ENCODE data around the gene CBX8.

Gene CBX8

DNA sequence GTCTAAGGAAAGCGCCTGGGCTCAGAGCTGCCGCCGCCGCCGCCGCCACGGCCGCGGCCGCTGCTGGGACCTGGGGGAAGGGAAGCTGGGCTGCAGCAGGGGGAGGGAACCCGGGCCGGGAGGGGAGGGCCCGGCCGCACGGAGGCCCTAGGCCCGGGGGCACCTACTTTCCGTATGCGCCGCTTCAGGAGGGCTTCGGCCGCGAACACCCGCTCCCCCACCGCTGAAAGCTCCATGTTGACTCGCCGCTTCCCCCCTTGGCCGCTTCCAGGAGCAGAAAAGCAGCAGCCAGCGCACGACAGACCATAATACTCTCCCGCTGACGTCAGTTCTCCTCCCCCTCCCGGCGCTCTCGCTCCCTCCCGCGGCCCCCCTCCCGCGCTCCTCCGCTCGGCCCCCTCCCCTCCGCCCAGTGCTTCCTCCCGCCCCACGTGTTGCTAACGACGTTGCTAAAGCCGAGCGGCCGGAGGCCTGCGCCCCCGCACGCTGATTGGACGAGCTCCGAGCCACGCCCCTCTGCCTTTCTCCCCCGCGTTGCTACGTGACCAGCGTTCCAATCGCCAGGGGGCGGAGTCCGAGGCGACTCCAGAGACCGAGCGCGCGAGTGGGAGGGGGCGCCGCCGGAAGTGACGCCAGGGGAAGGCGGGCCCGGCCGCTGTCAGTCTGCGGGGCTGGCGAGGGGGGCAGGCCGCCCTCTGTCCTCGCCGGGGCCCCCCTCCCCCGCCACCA lies at the start of gene CBX8:
CBX8 (minus strand) TSS at position 315 of the 729 bp plus-strand sequence; CDS start at position 236, 79 bp downstream.
- peak; percentile 99 for DNase-seq

DNA sequence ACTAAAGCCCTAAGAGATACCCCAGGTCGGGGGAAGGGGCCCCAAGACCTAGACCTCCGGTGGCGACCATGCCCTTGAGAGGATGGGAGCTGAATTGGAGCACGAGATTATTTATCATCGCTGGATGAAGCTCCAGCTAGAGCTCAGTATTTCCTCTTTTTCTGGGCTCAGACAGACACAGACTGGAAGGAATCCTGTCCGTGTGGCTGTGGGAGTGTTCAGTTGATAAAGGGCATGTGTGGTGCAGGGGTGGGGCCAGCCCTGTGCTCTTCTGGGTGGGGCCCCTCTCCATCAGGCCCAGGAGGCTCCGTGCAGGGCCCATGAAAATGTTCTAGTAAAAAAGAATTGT lies 48.7 kb upstream of the CBX8 start:
- no peak for DNase-seq

DNA sequence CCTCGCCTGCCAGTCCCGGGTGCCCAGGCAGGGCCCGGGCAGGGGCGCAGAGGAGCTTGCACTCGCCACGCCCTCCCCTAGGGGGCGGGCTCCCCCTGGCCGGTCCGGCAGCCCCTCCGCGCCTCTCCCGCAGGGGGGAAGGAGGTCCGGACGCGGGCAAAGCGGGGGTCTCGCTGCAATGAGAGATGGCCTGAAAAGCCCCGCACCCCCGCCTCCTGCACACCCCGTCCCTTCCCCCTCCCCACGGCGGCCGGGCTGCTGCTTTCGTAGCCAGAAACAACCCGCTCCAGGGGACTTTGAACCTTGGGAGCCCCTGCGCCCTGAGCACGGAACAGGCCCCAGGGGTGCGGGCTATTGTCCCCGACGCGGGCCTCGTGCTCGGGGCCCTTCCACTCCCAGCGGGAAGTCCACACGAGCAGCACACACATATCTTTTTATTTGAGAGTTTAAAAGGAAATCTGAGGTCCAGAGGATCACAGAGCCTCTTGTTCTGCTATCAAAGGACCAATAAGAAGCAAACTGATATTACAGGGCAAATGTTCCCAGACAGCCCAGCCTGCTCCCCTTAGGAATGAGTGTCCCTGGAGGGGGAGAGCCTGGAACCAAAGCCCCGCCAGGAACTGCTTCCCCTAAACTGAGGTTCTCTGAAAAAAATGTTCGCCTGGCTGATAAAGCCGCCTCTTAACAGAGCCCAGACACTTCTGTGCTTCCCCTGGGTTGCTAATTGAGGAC lies 48.2 kb upstream of the CBX8 start:
- DNase-seq: no peak

DNA sequence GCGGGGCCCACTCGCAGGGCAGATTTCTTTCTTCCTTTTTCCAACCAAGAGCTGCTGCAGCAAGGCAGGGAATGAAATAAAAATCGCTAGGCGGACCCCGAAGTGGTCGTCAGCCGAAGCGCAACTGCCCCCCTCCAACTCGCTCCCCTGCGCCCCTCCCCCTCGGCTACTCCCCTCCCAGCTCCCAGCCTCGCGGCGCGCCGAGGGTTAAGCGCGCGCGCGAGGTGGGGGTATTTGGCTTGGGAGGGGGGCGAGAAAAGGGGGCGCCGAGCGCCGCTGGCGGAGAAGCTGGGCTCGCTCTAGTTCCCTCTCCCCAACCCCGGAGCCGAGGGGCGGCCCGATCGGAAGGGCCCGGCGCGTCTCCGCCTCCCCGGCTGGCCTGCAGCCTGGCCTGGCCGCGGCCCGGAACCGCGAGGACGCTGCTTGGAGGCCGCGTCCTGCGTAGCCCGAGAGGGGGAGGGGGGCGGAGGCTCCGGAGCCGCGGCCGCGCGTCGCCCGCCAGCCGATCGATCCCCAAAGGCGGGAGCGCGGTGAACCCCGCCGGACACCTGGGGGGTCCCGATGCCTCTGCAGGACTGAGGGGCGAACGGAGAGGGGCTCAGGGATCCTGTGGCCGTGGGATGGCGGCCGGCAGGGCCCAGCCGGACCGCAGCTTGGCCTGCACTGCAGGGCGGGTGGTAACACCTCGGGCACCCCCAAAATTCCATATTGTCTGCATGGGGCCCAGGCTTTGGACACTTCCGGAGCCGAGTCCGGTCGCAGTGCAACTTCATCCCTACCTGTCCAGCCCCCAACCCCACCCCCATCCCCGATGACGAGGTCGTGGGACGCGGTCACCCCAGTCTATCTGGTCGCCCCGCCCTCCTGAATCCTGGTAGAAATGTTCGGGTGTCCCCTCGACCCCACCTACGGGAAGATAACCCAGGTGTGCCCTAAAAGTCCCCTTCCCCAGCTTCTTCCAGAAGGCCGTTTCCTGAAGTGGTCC lies 47.2 kb upstream of the CBX8 start:
- DNase-seq: peak; percentile 46

DNA sequence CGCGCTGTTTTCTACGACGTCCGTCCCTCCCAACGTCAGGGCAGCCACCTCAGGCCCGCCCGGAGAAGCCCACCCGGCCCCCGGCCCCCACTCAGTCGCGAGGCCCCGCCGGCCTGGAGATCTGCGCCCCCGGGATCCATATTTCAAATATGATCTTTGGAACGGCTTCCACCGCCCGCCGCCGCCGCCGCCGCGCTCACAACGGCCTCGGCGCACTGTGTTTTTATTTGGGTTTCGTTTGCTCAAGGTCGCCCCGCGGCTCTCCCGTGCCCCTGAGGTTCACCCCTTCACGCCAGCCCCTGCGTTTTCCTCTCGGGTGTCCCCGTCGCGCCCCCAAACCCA lies 46.6 kb upstream of the CBX8 start:
- no peak for DNase-seq

DNA sequence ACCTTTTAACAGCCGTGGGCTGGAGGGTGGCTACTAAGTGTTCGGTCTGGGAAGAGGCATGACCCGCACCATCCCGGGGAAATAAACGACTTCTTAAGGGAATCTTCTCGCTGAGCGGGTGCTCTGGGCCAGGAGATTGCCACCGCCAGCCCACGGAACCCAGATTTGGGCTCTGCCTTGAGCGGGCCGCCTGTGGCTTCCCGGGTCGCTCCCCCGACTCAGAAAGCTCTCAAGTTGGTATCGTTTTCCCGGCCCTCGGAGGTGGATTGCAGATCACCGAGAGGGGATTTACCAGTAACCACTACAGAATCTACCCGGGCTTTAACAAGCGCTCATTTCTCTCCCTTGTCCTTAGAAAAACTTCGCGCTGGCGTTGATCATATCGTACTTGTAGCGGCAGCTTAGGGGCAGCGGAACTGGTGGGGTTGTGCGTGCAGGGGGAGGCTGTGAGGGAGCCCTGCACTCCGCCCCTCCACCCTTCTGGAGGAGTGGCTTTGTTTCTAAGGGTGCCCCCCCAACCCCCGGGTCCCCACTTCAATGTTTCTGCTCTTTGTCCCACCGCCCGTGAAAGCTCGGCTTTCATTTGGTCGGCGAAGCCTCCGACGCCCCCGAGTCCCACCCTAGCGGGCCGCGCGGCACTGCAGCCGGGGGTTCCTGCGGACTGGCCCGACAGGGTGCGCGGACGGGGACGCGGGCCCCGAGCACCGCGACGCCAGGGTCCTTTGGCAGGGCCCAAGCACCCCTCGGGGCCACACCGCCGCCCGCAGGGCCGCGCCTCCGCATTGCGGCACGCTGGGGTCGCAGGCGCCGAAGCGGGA lies 46.0 kb upstream of the CBX8 start:
- no peak for DNase-seq

DNA sequence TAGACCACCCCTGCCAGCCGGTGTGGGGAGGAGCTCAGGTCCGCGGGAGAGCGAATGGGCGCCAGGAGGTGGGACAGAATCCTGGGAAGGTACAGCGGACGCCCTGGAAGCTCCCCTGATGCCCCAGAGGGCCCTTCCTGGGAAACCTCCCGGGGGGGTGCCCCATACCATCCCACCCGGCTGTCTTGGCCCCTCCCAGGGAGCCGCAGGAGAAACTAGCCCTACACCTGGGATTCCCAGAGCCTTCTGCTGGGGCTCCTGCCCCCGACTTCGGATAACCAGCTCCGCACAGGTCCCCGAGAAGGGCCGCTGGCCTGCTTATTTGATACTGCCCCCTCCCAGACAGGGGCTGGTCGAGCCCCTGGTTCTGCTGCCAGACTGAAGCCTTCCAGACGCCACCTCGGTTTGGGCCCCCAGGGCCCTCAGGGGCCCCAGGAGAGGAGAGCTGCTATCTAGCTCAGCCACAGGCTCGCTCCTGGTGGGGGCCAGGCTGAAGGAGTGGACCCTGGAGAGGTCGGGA lies 45.3 kb upstream of the CBX8 start:
- no peak for DNase-seq

DNA sequence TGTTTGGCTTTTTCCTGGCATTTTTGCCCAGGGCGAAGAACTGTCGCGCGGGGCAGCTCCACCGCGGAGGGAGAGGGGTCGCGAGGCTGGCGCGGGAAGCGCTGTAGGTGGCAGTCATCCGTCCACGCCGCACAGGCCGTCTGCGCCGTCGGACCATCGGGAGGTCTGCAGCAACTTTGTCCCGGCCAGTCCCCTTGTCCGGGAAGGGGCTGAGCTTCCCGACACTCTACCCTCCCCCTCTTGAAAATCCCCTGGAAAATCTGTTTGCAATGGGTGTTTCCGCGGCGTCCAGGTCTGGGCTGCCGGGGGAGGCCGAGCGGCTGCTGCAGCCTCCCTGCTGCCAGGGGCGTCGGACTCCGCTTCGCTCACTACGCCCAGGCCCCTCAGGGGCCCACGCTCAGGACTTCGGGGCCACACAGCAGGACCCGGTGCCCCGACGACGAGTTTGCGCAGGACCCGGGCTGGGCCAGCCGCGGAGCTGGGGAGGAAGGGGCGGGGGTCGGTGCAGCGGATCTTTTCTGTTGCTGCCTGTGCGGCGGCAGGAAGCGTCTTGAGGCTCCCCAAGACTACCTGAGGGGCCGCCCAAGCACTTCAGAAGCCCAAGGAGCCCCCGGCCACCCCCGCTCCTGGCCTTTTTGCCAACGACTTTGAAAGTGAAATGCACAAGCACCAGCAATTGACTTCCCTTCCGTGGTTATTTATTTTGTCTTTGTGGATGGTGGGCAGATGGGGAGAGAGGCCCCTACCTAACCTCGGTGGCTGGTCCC lies 44.7 kb upstream of the CBX8 start:
- DNase-seq: no peak

DNA sequence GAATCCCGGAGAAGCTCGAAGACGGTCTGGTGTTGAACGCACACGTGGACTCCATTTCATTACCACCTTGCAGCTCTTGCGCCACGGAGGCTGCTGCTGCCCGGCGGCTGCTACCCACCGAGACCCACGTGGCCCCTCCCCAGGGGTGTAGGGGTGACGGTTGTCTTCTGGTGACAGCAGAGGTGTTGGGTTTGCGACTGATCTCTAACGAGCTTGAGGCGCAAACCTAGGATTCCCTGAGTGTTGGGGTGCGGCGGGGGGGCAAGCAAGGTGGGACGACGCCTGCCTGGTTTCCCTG lies 44.1 kb upstream of the CBX8 start:
- DNase-seq: no peak

DNA sequence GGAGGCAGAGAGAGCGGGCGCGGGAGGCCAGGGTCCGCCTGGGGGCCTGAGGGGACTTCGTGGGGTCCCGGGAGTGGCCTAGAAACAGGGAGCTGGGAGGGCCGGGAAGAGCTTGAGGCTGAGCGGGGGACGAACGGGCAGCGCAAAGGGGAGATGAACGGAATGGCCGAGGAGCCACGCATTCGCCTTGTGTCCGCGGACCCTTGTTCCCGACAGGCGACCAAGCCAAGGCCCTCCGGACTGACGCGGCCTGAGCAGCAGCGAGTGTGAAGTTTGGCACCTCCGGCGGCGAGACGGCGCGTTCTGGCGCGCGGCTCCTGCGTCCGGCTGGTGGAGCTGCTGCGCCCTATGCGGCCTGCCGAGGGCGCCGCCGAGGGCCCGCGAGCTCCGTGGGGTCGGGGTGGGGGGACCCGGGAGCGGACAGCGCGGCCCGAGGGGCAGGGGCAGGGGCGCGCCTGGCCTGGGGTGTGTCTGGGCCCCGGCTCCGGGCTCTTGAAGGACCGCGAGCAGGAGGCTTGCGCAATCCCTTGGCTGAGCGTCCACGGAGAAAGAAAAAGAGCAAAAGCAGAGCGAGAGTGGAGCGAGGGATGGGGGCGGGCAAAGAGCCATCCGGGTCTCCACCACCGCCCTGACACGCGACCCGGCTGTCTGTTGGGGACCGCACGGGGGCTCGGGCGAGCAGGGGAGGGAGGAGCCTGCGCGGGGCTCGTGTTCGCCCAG lies 43.6 kb upstream of the CBX8 start:
- DNase-seq: peak; percentile 47

DNA sequence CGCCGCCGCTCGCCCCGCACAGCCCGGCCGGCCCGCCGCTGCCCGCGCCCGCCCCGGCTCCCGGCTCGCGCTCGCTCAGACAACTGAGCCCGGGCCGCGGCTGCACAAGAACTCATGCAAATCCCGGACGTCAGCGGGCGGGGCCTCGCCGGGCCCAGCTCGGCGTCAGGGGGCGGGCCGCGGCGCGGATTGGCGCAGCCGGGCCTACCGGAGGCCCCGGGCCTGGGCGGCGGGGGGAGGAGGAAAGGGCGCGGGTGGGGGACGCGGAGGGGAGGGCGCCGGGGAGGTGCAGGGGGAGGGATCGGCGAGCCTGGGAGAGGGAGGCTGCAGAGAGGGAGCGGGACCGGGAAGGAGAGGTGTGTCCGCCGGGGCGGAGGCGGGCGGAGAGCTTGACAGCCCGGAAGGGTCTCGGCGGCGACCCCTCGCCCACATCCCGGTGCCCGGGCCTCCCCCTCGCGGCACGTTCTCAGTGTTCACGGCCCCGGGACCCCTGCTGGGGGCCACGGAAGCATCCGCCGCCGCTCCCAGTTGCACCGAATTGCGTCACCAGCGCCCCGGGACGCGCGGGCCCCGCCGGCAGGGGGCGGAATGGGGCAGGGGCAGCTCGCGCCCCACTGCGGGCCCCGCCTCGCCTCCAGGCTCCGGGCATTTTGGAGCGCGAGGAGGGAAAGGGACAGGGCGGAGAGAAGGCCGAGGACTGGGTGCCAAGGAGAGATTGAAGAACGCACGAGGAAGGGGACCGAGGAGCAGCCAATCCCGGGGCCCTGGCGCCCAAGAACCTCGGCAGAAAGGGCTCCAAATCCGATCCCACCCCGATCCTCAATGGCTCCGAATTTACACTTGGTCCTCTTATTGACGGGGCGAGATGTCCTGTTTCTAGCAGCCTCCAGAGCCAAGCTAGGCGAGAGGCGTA lies 42.7 kb upstream of the CBX8 start, which contains the start of gene CBX4:
CBX4 (minus strand) TSS at position 85 of the 913 bp plus-strand sequence. CDS start 189 bp downstream, outside the sequence.
- DNase-seq: peak; percentile 95

DNA sequence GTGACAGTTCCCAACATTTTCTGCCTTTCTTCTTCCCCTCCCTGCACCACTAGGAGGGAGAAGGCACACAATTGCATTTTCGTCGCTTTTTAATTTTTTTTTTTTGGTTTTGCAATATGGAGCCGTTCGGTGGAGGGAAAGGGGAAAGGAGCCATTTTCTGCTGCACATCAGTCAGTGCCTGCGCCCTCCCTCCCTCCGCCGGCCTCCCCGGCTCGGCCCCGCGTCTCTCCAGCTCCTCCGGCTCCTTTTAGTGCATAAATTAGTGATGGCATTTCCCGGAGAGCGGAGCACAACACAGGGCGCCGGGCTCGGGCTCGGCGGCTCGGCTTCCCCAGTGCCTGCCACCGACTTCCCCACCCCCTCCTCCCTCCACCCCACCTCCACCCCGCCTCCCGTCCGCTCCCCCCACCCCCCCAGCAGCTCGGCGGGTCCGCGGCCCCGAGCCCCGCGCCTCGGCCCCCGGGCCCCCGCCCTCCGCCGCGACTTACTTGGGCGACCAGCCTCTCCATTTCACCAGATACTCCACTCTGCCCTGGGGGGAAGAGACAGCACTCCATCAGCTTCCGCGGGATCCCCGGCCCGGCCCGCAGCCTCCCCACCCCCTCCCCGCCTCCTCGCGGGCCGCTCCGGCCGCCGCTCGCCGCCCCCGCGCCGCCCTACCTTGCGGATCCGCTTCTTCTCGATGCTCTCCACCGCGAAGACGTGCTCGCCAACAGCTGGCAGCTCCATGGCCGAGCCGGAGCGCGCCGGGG lies 41.8 kb upstream of the CBX8 start:
- DNase-seq: peak; percentile 60

DNA sequence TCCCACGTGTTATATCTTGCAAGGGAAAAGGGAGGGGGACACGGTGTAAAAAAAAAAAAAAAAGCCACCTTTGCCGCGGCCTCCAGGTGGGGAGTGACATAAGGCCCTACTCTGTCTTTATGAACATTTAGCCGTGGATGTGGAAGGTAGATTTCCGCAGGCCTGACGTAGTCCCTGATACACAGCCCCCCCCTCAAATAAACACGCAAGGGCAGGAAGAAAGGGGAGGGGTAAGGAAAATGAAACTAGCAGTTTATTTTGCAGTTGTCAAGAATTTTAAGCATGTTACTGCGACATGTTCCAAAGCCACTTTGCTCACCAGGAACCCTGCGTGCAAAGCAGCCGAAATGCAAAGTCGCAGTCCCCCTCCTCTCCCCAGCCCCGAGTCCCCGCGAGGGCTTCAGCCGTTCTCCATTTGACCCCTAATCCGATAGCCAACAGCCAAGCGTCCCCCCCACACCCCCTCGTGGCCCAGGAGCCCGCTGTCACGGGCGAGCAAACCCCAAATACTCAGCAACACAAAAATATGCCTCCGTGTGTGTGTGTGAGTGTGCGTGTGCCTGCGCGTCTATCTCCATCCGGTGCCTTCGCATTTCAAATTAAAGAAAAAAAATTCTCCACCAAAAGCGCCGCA lies 41.1 kb upstream of the CBX8 start:
- DNase-seq: peak; percentile 56

DNA sequence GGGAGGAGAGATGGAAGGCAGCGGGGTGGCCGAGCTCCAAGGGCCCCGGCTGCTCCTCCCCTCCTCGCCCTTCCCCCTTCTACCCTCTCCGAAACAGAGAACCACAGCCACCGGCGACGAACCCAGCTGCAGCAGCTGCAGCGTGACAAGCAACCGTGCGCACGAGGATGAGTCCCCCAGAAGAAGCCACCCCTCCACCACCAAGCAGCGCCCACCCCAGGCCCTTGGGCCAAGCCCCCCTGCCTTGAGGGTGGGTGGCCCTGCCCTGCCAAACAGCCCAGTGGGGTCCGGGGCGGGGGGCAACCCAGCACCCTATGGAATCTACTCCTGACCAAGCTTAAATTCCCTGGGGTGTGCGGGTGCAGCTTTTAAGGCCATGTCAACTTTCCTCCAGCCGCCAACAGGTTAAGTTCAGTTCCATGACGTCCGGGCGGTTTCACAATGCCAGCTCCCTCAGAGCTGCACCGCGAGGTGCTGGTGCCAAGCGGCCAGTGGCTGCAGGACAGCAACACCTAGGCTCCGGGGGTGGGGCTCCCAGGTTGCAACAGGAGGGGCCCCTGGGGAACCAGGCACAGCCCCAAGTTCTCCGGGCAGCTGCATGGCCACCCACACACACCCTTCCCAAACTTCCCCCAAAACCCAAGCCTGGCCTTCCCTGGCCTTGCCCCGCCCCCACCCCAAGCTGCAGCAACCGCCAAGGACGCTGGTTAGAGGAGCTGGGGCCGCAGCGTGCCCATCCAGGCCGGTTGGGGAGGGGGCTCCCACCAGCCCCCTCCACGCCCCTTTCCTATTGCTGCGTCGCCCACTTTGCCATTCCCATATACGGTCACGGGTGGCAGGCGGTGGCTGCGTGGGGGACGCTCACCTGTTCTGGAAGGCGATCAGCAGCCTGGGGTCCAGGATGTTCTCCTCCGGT lies 40.4 kb upstream of the CBX8 start:
- peak; percentile 55 for DNase-seq

DNA sequence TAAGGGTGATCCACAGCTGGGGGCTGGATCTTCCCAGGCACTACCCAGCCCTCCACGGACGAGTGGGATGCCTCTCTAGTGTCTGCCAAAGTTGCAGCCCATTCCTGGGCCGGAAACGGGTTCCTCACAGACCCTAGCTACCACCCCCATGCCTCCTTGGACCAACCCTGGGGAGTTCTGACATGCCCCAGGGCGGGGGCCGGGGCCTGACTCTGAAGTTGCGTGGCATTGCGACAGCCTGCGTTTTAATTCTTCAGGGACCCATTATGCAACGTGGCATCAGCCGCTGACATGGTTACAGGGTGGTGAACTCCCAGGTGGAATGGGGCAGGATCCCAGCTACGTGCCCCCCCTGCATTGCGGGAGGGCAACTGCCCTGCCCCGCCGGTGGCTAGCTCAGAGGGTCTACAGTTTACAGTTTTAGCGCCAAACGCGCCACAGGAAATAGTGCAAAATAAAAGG lies 39.7 kb upstream of the CBX8 start:
- no peak for DNase-seq

DNA sequence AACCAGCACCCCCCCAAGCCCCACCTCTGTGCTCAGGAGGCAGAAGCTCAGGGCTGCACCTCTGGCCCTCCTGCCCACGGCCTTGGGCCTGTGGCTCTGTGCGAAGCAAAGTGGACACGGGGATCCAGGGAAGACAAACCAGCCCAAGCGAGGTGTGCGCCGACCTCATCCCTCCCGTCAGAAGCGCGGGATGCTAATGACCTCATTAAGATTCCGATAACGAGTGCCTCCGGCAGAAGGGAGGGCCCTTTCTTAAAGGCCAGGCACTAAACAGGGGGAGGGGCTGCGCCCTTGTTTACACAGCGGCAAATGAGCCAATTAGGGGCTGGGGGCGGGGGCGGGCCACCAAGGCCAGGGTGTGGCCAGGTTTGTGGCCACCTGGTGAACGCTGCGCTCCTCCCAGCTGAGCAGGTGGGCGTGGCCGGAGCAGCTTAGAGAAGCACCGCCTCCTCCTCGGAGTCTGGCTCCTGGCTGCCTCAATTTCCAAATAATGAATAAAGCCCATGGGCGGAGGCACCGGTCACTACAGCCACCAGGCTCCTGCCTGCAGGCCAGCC lies 39.2 kb upstream of the CBX8 start:
- DNase-seq: no peak

DNA sequence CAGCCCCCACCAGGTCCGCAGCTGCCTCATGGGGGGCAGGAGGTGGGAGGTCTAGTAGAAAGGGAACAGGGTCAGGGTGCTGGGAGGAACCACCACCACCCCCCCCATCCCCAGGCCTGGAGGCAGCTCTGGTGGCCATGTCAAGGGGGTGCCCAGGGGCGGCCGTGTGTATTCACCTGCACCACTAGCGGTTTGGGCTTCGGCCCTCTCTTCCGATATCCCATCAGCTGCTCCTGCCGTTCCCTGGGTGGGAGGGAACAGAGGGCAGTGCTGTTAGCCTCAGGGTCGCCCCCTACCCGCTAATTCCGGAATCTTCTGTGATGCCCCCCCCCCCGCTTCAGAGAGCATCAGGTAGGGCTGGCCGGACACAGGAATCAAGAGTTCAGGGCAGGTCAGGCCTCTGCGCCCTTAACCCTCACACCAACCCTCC lies 38.6 kb upstream of the CBX8 start:
- DNase-seq: no peak
